Peyer's patch (tissue), 4 donors: ENCODE measurements around the gene CDC14A.

Experiments
- CTCF ChIP-seq, 6 experiments: fragments of 450-650 bp in 4 of 6; fragments of 200-600 bp in 2 of 6; sonication (generic) in 1 of 6; IDR thresholded peaks; one replicate each; pipeline ENCODE4 v1.5.1; 2017 to 2019; ENCODE audit warnings: antibody characterized with exemption in 6 of 6, mild to moderate bottlenecking in 3 of 6, moderate library complexity in 1 of 6
- POLR2A ChIP-seq, 2 donors: fragments of 450-650 bp; IDR thresholded peaks; one replicate each; pipeline ENCODE4 v1.5.1; 2017; ENCODE audit warnings: antibody characterized with exemption in 2 of 2, mild to moderate bottlenecking in 2 of 2, moderate library complexity in 2 of 2

- TF ChIP-seq CTCF (IDR thresholded peaks at IDR 0.05) (no peak), POLR2A (IDR thresholded peaks at IDR 0.05) (no peak)
Observed at GRCh38 chr1:100530880-100531487, 178.7 kb downstream of the CDC14A start.
